Measurements from ENCODE around the gene MPHOSPH9. TPM values are rescaled to one million over a fixed set of nuclear protein-coding genes. Genes with fewer than 3 reads are reported as not detected.

The MPHOSPH9 gene
- total and polyA plus RNA-seq, 11 donors, result 6.0 to 32.3 (median 20.4) TPM

GRCh38 chr12:123165537-123165936 is 67.4 kb downstream of the MPHOSPH9 start:
- no peak overlapping the region for H3K27ac ChIP-seq
- intact Hi-C loops (cut with DNase I), result no loop called here
- ATAC-seq, result no peak
- H3K36me3 ChIP-seq, result peaks cover 0 to 69% (median 60%) of the 10 kb centered on the region in 9 donors
- 82 to 94% (median 90%) methylated on average over 4 of the region's 4 CpGs for WGBS, 4 donors
- no peaks in the 10 kb centered on the region for H3K9me3 ChIP-seq
- TF ChIP-seq POLR2A (IDR thresholded peaks at IDR 0.05) (no peak), CTCF (IDR thresholded peaks at IDR 0.05) (no peak)
- no peak for DNase-seq
- H3K27me3 ChIP-seq, result no peaks in the 10 kb centered on the region
- peaks cover 0 to 3% (median 0%) of the 10 kb centered on the region in 12 donors for H3K4me1 ChIP-seq
- no peak overlapping the region for H3K4me3 ChIP-seq

GRCh38 chr12:123164710-123165261 is 68.2 kb downstream of the MPHOSPH9 start:
- ATAC-seq, result no peak
- Histone ChIP-seq H3K4me1 (peaks cover 0 to 3% (median 0%) of the 10 kb centered on the region in 12 donors), H3K36me3 (peaks cover 0 to 71% (median 62%) of the 10 kb centered on the region in 9 donors), H3K4me3 (no peak overlapping the region), H3K27ac (no peak overlapping the region), H3K9me3 (no peaks in the 10 kb centered on the region), H3K27me3 (no peaks in the 10 kb centered on the region)
- intact Hi-C loops (cut with DNase I), result no loop called here
- DNase-seq, result no peak
- 93 to 96% (median 96%) methylated on average over 9 of the region's 9 CpGs for WGBS, 4 donors
- no peak for TF ChIP-seq CTCF (IDR thresholded peaks at IDR 0.05)
- TF ChIP-seq POLR2A (IDR thresholded peaks at IDR 0.05), result no peak

- Histone ChIP-seq H3K9me3 (no peaks in the 10 kb centered on the region), H3K4me3 (no peak overlapping the region), H3K36me3 (peaks cover 0 to 76% (median 62%) of the 10 kb centered on the region in 9 donors), H3K27ac (no peak overlapping the region), H3K4me1 (peaks cover 0 to 3% (median 0%) of the 10 kb centered on the region in 12 donors), H3K27me3 (no peaks in the 10 kb centered on the region)
- ATAC-seq, result no peak
- DNase-seq, result no peak
- intact Hi-C loops (cut with DNase I), result no loop called here
- 80 to 82% (median 82%) methylated on average over 3 of the region's 3 CpGs for WGBS, 4 donors
- no peak for TF ChIP-seq POLR2A (IDR thresholded peaks at IDR 0.05)
- TF ChIP-seq CTCF (IDR thresholded peaks at IDR 0.05), result no peak
These were observed 68.7 kb downstream of the MPHOSPH9 start for GRCh38 chr12:123164222-123164621.

GRCh38 chr12:123163227-123163626 is 69.7 kb downstream of the MPHOSPH9 start:
- TF ChIP-seq POLR2A (IDR thresholded peaks at IDR 0.05), result no peak
- TF ChIP-seq CTCF (IDR thresholded peaks at IDR 0.05), result no peak
- DNase-seq (no peak), ATAC-seq (no peak)
- no peaks in the 10 kb centered on the region for H3K9me3 ChIP-seq
- H3K4me1 ChIP-seq, result peaks cover 0 to 3% (median 0%) of the 10 kb centered on the region in 12 donors
- H3K27ac ChIP-seq, result no peak overlapping the region
- WGBS, 4 donors, result 87 to 92% (median 91%) methylated on average over 3 of the region's 3 CpGs
- H3K27me3 ChIP-seq, result no peaks in the 10 kb centered on the region
- no peak overlapping the region for H3K4me3 ChIP-seq
- intact Hi-C loops (cut with DNase I), result no loop called here
- H3K36me3 ChIP-seq, result peaks cover 0 to 77% (median 62%) of the 10 kb centered on the region in 9 donors

Data from heart left ventricle (tissue), 16 donors.